Activated CD8-positive, alpha-beta memory T cell treated with anti-CD3 and anti-CD28 coated beads, Interleukin-2, amount 10 ng/mL, durations not matched to agents 7 days and 5 days (primary cell): Measurements from ENCODE around the gene DDRGK1. TPM values are rescaled to one million over a fixed set of nuclear protein-coding genes. Genes with fewer than 3 reads are reported as not detected.
"Not testable (repeated sequence)": the region's sequence is repeated elsewhere in the genome, so short reads cannot be mapped to it uniquely, and the experiment has no call there.

Experiments
- ATAC-seq: fragments of 150-1000 bp; cut with Tn5 transposase; one replicate; pipeline ENCODE4 v1.10.0; 2021; ENCODE audit warnings: moderate library complexity
- CTCF ChIA-PET: fragments of 350-600 bp; sonication (Branson Sonifier 250); formaldehyde crosslinking; loops from one replicate; lab custom pipeline; 2021; ENCODE audit warnings: antibody characterized with exemption; lab: Charles Lee
- DNase-seq: peaks from one replicate; pipeline ENCODE4 v3.0.0-alpha.2; 2020
- H3K27ac Mint-ChIP-seq: one replicate; pipeline ENCODE4 v1.8.0; 2021; ENCODE audit warnings: mild to moderate bottlenecking, mixed read lengths
- H3K27me3 Mint-ChIP-seq: one replicate; pipeline ENCODE4 v1.8.0; 2021; ENCODE audit warnings: mixed read lengths
- H3K36me3 Mint-ChIP-seq: one replicate; pipeline ENCODE4 v1.8.0; 2021; ENCODE audit warnings: mild to moderate bottlenecking, mixed read lengths
- H3K4me1 Mint-ChIP-seq: one replicate; pipeline ENCODE4 v1.8.0; 2021; ENCODE audit warnings: mixed read lengths
- H3K4me3 Mint-ChIP-seq: one replicate; pipeline ENCODE4 v1.8.0; 2021; ENCODE audit warnings: mild to moderate bottlenecking, moderate library complexity, mixed read lengths
- H3K9me3 Mint-ChIP-seq: one replicate; pipeline ENCODE4 v1.8.0; 2022; ENCODE audit warnings: low read depth, mixed read lengths
- total RNA-seq, 2 experiments: library from RNA; stranded (reverse); gene quantifications; one replicate each; pipeline ENCODE4 v1.2.3, GENCODE V29; 2021

DDRGK1 gene
- total RNA-seq, 2 experiments from 2014 or later: 63.6 to 63.7 TPM

- H3K4me1 Mint-ChIP-seq: peaks cover 11% of the 10 kb centered on the region
- no peak overlapping the region for H3K4me3 Mint-ChIP-seq
- no peak overlapping the region for H3K27ac Mint-ChIP-seq
- H3K9me3 Mint-ChIP-seq: no peaks in the 10 kb centered on the region
- H3K27me3 Mint-ChIP-seq: no peaks in the 10 kb centered on the region
- CTCF ChIA-PET: interaction anchor here (0.6 to 1.4 kb wide), 6 partner anchors 54 to 489 kb away, joined by 3 read pairs; no protein-coding TSS in a partner anchor
- DNase-seq (no peak), ATAC-seq (no peak)
- H3K36me3 Mint-ChIP-seq: peaks cover 4% of the 10 kb centered on the region
These were observed 17.1 kb upstream of the DDRGK1 start for GRCh38 chr20:3221398-3222226.

DNA sequence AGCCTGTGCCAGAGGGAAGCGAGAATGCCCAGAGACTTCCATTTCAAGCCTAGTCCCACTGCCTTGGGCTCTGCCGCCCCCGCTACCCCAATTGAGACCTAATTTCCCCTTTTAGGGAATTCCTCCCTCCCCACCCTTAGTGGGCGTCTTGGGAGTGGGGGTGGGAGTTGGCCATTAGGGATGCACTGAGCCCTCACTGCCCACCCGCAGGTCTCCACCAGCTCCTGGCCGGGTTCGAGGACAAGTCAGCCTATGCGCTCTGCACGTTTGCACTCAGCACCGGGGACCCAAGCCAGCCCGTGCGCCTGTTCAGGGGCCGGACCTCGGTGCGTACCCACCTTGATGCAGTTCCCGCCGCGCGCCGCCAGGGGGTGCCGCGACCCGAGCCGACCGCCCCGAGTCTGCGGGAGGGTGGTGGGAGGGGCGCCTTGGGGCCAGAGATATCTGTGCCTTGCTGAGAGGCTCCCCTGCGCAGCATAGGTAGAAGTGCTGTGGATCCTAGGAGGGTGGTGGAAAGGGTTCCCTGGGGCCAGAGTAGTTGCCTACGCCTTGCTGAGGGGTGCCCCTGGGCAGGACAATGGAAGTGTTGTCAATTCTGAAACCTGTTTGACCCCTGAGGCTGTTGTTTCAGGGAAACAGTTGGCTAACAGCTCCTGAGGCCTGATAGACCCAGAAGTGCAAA, 14.0 kb upstream of the DDRGK1 start:
- Mint-ChIP-seq H3K27ac (no peak overlapping the region), H3K9me3 (no peaks in the 10 kb centered on the region), H3K36me3 (peaks cover 10% of the 10 kb centered on the region), H3K27me3 (no peaks in the 10 kb centered on the region), H3K4me1 (peaks cover 11% of the 10 kb centered on the region), H3K4me3 (no peak overlapping the region)
- DNase-seq (peak; percentile 82), ATAC-seq (peak; percentile 94)
- CTCF ChIA-PET: interaction anchor here (0.7 to 2.1 kb wide), 16 partner anchors 8 to 165 kb away, joined by 3 to 21 read pairs (median 4); partner anchors contain the start of gene SLC4A11

DNA sequence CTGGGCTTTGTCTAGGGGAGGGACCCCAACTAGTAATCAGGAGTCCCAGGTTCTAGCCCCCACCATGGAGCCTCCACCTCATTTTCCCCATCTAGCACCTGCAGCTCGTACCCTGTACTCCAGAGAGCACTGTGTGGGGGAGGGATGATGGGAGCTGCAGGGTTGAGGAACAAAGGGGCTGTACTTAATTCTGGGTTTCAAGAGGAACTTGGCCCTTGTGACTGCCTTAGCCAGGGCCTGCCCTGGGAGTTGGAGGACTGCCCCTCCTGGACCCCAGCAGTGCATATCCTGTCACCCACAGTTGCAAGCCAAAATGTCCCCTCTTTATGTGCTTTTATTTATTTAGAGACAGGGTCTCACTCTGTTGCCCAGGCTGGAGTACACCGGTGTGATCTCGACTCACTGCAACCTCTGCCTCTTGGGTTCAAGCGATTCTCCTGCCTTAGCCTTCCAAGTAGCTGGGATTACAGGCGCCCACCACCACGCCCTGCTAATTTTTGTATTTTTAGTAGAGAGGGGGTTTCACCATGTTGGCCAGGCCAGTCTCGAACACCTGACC, 11.0 kb upstream of the DDRGK1 start:
- H3K4me1 Mint-ChIP-seq: peaks cover 12% of the 10 kb centered on the region
- H3K27me3 Mint-ChIP-seq, H3K36me3 Mint-ChIP-seq, H3K9me3 Mint-ChIP-seq, CTCF ChIA-PET, DNase-seq, ATAC-seq, H3K4me3 Mint-ChIP-seq, H3K27ac Mint-ChIP-seq: not testable (repeated sequence)

DNA sequence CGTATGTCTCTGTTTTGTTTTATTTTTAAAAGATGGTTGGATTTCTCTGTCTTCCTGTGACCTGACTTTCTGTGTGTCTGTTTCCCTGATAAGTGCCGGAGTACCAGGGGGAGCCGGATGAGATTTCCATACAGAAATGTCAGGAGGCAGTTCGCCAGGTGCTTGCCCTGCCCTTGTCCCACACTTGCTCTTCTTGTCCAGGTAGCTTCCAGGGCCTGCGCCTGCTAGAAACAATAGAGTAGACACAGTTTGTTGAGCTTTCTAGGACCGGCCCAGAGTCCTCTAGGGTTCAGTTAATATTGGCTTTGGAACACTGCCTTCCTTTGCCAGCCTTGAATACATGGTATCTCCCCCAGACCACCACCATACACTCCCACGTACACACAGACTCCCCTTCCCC, 8.7 kb upstream of the DDRGK1 start:
- CTCF ChIA-PET: no interaction called here
- no peak overlapping the region for H3K27ac Mint-ChIP-seq
- ATAC-seq: no peak
- H3K36me3 Mint-ChIP-seq: peaks cover 8% of the 10 kb centered on the region
- H3K4me3 Mint-ChIP-seq: no peak overlapping the region
- no peaks in the 10 kb centered on the region for H3K9me3 Mint-ChIP-seq
- no peaks in the 10 kb centered on the region for H3K27me3 Mint-ChIP-seq
- peaks cover 19% of the 10 kb centered on the region for H3K4me1 Mint-ChIP-seq
- no peak for DNase-seq

GRCh38 chr20:3210346-3210745, 5.9 kb upstream of the DDRGK1 start:
- Mint-ChIP-seq H3K36me3 (peaks cover 8% of the 10 kb centered on the region), H3K27me3 (no peaks in the 10 kb centered on the region), H3K9me3 (no peaks in the 10 kb centered on the region), H3K27ac (peak overlapping the region; percentile 48), H3K4me3 (peak overlapping the region; percentile 85), H3K4me1 (peaks cover 19% of the 10 kb centered on the region)
- DNase-seq: no peak
- CTCF ChIA-PET: interaction anchor here (1.2 to 2.5 kb wide), 3 partner anchors 8 to 157 kb away, joined by 5 to 10 read pairs (median 7); no protein-coding TSS in a partner anchor
- ATAC-seq: no peak

GRCh38 chr20:3209946-3210317, 5.5 kb upstream of the DDRGK1 start:
- H3K27me3 Mint-ChIP-seq: no peaks in the 10 kb centered on the region
- ATAC-seq: peak; percentile 34
- CTCF ChIA-PET: interaction anchor here (1.2 to 2.5 kb wide), 3 partner anchors 9 to 157 kb away, joined by 5 to 10 read pairs (median 7); no protein-coding TSS in a partner anchor

DNA sequence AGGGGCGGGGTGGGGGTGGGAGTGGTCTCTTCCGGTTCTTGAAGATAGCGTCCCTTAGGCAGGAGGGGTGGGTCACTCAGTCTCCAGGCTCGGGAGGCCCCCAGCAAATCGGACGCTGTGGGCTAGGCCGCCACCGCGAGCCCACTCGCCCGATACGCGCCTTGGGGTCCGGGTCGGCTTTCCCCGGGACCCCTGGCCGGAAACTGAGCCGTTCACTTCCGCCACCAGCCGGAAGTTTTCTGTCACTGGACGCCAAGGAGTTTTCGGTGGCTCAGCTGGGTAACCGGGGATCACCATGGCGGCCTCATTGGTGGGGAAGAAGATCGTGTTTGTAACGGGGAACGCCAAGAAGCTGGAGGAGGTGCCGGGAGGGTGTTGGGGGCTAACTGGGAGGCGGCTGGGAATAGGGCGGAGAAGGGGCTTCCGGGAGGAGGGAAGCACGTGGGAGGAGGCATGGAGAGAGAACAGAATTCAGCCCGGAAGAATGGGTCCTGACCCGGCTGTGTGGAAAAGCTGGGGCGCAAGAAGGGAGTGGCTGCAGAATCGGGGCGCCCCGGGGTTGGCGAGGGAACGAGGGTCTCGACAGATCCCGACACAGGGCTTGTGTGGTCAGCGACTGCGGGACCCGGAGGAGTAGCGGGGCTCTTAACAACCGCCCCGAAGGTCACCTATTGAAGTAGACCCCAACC, 4.9 kb upstream of the DDRGK1 start, which contains the start of gene ITPA:
Gene ITPA, plus strand, starts transcription at position 242 of the 689 bp plus-strand sequence. Its CDS starts 54 bp downstream, at position 296.
- Mint-ChIP-seq H3K36me3 (peaks cover 8% of the 10 kb centered on the region), H3K27ac (peak within 1 kb of the TSS; percentile 90), H3K9me3 (no peaks in the 10 kb centered on the region), H3K27me3 (no peaks in the 10 kb centered on the region), H3K4me1 (peaks cover 21% of the 10 kb centered on the region), H3K4me3 (peak within 1 kb of the TSS; percentile 85)
- ATAC-seq (peak; percentile 58), DNase-seq (peak; percentile 79)
- CTCF ChIA-PET: interaction anchor here (0.9 to 2.5 kb wide), 5 partner anchors 9 to 156 kb away, joined by 3 to 10 read pairs (median 5); partner anchors contain the start of genes FASTKD5 and UBOX5

More at GRCh38 chr20:3209946-3210317, 5.5 kb upstream of the DDRGK1 start:
- peak overlapping the region; percentile 85 for H3K4me3 Mint-ChIP-seq
- H3K4me1 Mint-ChIP-seq: peaks cover 19% of the 10 kb centered on the region
- no peaks in the 10 kb centered on the region for H3K9me3 Mint-ChIP-seq
- H3K27ac Mint-ChIP-seq: peak overlapping the region; percentile 90
- DNase-seq: no peak
- peaks cover 8% of the 10 kb centered on the region for H3K36me3 Mint-ChIP-seq

DNA sequence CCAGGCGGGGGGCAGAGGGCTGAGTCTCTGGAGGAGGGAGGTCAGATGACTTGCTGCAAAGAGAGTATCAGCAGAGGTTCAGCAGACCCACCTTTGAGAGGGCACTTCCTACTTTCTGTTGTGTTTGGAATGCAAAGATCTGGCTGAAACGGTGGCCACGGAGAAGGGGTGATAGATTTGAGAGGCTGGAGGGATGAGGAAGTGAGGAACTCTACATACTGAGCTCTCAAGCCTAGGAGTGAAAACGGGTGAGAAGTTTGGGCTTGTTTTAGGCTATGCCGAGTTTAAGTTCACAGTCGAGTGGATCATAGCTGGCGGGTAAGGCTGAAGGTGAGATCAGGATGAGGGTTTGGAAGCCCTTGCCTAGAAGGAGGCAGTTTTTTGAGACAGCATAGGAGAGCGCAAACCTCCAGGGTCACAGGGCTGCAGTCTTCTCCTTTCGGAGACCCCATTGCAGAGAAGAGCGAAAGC, 4.3 kb upstream of the DDRGK1 start:
- Mint-ChIP-seq H3K27ac (peak overlapping the region; percentile 90), H3K9me3 (no peaks in the 10 kb centered on the region)
- DNase-seq: no peak

GRCh38 chr20:3203315-3204123, 963 bp downstream of the DDRGK1 start:
- ATAC-seq: peak; percentile 54
- peak overlapping the region; percentile 98 for H3K27ac Mint-ChIP-seq
- H3K4me1 Mint-ChIP-seq: peaks cover 10% of the 10 kb centered on the region
- H3K27me3 Mint-ChIP-seq: no peaks in the 10 kb centered on the region
- DNase-seq: peak; percentile 76
- peaks cover 19% of the 10 kb centered on the region for H3K36me3 Mint-ChIP-seq
- peak overlapping the region; percentile 87 for H3K4me3 Mint-ChIP-seq
- CTCF ChIA-PET: interaction anchor here (1.0 to 1.9 kb wide), 4 partner anchors 15 to 150 kb away, joined by 3 to 8 read pairs (median 5); partner anchors contain the start of genes FASTKD5 and UBOX5
- H3K9me3 Mint-ChIP-seq: no peaks in the 10 kb centered on the region

More for the DNA sequence above, 4.3 kb upstream of the DDRGK1 start:
- ATAC-seq: peak; percentile 4
- Mint-ChIP-seq H3K4me1 (peaks cover 21% of the 10 kb centered on the region), H3K4me3 (peak overlapping the region; percentile 85), H3K27me3 (no peaks in the 10 kb centered on the region), H3K36me3 (peaks cover 5% of the 10 kb centered on the region)
- CTCF ChIA-PET: interaction anchor here (0.6 to 2.5 kb wide), 6 partner anchors 10 to 687 kb away, joined by 3 to 10 read pairs (median 4); partner anchors contain the start of genes FASTKD5 and UBOX5

- CTCF ChIA-PET: interaction anchor here (1.1 to 1.9 kb wide), 3 partner anchors 16 to 125 kb away, joined by 3 to 8 read pairs (median 7); partner anchors contain the start of genes FASTKD5 and UBOX5
- H3K4me3 Mint-ChIP-seq: peak overlapping the region; percentile 87
- H3K36me3 Mint-ChIP-seq: peaks cover 19% of the 10 kb centered on the region
- ATAC-seq (no peak), DNase-seq (no peak)
- H3K9me3 Mint-ChIP-seq: no peaks in the 10 kb centered on the region
- H3K27ac Mint-ChIP-seq: peak overlapping the region; percentile 98
- H3K27me3 Mint-ChIP-seq: no peaks in the 10 kb centered on the region
- H3K4me1 Mint-ChIP-seq: peaks cover 9% of the 10 kb centered on the region
These were observed 1.5 kb downstream of the DDRGK1 start for GRCh38 chr20:3202965-3203314.

GRCh38 chr20:3199976-3200755, 4.3 kb downstream of the DDRGK1 start:
- DNase-seq: no peak
- H3K27me3 Mint-ChIP-seq: no peaks in the 10 kb centered on the region

More at GRCh38 chr20:3199976-3200755, 4.3 kb downstream of the DDRGK1 start:
- CTCF ChIA-PET: interaction anchor here (1.8 kb wide), 1 partner anchor 146 kb away, joined by 4 read pairs; no protein-coding TSS in a partner anchor
- no peak for ATAC-seq
- peaks cover 17% of the 10 kb centered on the region for H3K4me1 Mint-ChIP-seq
- no peaks in the 10 kb centered on the region for H3K9me3 Mint-ChIP-seq
- H3K4me3 Mint-ChIP-seq: no peak overlapping the region
- no peak overlapping the region for H3K27ac Mint-ChIP-seq
- H3K36me3 Mint-ChIP-seq: peaks cover 31% of the 10 kb centered on the region
